GM19467 (cell line): ENCODE results near the gene SYNGR2.
"Not testable (repeated sequence)": the region's sequence is repeated elsewhere in the genome, so short reads cannot be mapped to it uniquely, and the experiment has no call there.

Experiments used
- ATAC-seq: cut with Tn5 transposase; IDR thresholded peaks from one replicate; pipeline ENCODE4 v1.9.1; 2021; ENCODE audit warnings: mild to moderate bottlenecking, moderate library complexity; ENCODE audit not compliant: unreplicated experiment

SYNGR2 gene

DNA sequence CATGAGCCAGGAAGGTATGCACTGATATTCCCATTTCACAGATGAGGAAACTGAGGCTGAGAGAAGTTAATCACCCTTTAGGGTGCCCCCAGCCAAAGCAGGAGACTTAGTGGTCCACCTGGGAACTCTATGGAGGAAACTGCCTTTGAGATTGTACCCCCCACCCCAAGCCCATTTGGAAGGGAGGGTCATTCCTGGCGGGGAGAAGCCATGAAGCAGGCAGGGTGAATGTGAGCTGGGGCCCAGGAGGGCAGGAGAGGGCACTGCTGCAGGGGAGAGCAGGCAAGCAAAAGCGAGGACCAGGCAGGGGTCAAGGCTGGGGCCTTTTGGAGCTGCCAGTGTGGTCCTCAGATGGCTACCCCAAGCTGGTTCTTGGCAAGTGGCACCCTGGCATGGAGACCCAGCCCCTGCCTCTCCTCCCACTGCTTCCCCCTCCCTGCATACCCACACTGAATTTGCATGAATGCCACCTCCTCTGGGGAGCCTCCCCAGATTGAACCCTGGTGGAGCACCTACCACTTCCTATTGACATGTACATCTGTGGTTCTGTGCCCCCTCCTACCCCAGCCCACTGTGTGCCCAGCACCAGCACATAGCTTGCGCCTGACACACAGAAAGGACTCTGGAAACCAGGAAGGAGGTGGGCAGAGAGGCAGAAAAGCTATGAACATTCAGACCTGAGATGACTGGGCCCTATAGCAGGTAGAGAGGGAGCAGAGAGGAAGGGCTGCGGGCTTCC lies 38.9 kb upstream of the SYNGR2 start:
- ATAC-seq, result no peak

DNA sequence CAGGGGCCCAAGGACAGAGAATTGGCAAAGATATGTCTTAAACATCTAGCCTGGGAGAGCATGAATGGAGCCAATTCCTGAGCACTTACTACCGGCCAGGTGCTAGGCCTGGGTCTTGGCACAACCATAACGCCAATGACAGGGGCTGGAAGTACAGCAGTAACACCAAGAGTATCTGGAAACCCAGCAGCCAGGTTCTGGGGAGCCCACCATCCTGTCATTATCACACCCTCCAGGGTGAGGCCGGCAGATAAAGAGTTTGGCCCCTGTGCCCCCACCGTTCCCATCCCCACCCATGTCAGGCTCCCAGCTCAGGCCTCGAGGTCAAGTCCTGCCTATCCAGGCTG lies 38.3 kb upstream of the SYNGR2 start:
- ATAC-seq, result no peak

DNA sequence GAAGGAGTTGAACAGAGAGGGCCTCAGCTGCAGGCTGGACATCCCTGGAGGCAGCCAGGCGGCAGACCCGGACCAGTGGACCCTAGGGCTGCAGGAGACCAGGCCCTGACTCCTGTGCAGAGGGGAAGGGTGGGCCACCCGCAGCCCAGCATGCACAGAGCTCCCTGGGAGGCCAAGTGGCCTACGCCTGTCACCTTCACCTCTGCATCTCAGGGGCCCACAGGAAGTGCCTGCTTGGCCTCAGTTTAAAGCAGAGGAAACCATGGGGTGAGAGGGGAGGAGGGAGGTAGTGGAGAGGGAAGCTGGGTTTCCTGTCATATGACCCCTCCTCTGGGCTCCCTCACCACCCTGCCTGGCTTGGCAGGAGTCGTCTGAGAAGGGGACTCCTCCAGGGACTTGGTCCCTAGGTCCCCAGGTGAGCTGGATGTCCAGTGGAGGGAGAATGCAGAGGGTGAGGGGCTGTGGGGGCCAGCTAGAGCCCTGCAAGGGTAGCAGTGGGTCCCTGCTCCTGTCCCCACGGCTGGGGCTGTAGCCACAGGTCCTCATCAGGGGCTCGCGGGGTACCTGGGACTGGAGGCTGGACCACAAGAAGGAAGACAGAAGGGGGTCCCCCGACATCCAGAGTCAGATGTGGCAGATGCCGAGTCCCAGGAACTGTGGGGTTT lies 37.8 kb upstream of the SYNGR2 start, which contains the start of gene TMC8:
Gene TMC8, plus strand, starts transcription at position 335 of the 665 bp plus-strand sequence. CDS start 818 bp downstream, outside the sequence.
- ATAC-seq, result no peak

DNA sequence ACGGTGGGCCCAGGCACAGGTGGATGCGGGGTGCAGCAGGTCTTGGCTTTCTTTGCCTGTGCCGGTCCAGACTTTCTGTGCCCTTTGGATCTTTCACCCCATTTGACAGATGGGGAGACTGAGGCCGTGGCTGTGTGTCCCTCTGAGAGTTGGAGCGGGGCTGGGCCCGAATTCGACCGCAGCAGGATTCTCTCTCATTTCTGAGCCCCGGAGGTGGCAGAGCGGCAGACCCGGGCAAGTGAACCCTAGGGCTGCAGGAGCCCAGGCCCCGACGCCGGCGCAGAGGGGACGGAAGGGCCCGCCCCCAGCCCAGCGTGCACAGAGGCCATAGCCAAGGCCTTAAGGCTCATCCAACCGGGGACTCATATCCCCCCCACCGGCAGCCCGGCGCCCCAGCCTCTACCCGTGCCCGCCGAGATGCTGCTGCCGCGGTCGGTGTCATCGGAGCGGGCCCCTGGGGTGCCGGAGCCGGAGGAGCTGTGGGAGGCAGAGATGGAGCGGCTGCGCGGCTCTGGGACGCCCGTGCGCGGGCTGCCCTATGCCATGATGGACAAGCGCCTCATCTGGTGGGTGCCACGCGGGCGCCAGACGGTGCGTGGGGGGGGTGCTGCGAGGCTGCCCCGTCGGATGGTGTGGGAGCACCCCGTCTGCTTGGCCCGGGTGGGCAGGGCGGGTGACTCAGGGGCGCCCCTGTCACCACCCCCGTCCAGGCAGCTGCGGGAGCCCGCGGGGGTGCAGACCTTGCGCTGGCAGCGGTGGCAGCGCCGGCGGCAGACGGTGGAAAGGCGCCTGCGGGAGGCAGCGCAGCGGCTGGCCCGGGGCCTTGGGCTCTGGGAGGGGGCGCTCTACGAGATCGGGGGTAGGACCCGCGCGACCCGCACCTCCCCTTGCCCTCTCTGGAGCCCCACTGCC lies 37.0 kb upstream of the SYNGR2 start:
- no peak for ATAC-seq

DNA sequence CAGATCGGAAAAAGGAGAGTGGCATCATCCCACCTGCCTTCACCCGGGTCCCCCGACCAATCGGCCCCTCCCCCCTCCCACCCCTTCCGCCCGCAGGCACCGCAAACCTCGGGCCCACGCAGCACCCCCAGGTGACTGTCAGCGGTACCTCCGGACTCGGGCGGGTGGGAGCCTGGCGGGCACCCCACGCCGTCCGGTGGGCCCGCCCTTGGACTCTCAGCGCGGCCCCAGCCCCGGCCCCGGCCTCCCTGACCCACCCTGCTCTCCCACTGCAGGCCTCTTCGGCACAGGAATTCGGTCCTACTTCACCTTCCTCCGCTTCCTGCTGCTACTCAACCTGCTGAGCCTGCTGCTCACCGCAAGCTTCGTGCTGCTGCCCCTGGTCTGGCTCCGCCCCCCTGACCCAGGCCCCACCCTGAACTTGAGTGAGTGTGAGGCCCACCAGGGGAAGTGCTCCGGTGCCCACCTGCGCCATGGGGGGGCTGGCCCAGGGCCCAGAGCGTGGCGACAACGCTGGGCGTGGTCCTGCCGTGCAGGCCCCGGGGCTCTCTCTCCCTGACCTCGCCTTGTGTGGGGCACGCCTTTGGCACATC lies 36.2 kb upstream of the SYNGR2 start:
- ATAC-seq, result no peak

DNA sequence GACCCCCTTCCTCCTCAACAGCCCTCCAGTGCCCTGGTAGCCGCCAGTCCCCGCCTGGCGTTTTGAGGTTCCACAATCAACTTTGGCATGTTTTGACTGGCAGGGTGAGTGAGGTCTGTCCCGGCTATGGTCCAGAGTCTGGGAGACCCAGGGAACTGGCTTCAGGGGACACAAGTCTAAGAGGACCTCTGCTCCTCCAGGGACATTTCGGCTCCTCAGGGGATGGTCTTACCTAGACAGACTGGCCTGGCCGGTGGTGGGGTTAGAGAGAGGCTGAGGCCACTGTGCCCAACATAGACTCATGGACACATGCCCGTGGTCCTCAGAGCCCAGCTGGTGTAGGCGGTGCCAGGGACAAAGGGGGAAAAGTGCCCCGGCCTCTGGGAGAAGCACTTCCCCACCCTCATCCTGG lies 35.6 kb upstream of the SYNGR2 start:
- ATAC-seq, result no peak

DNA sequence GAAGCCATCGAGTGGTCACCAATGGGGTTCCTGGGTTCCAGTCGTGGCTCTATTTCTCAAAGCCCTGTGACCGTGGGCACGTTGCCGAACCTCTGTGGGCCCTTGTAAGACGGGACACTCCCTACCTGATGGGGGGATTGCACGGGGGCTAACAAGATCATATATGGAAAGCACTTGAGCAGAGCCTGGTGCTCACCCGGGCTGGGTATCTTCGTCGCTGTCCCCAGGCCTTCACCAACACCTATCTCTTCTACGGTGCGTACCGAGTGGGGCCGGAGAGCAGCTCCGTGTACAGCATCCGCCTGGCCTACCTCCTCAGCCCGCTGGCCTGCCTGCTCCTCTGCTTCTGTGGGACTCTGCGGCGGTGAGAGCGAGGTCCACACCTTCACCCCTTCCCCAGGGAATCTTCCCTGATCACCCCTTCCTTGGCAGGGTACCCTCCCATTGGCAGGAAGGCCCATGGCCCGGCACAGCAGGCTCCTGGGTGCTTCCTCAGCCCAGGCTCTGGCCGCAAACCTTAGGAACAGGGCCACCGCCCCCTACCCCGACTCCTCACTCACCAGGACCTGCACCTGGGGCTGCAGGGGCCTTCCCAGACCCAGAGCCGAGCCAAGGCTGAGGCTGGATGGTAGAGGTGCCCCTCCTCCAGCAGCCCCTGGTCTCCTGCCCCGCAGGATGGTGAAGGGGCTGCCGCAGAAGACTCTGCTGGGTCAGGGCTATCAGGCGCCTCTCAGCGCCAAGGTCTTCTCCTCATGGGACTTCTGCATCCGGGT lies 35.0 kb upstream of the SYNGR2 start:
- ATAC-seq, result no peak

DNA sequence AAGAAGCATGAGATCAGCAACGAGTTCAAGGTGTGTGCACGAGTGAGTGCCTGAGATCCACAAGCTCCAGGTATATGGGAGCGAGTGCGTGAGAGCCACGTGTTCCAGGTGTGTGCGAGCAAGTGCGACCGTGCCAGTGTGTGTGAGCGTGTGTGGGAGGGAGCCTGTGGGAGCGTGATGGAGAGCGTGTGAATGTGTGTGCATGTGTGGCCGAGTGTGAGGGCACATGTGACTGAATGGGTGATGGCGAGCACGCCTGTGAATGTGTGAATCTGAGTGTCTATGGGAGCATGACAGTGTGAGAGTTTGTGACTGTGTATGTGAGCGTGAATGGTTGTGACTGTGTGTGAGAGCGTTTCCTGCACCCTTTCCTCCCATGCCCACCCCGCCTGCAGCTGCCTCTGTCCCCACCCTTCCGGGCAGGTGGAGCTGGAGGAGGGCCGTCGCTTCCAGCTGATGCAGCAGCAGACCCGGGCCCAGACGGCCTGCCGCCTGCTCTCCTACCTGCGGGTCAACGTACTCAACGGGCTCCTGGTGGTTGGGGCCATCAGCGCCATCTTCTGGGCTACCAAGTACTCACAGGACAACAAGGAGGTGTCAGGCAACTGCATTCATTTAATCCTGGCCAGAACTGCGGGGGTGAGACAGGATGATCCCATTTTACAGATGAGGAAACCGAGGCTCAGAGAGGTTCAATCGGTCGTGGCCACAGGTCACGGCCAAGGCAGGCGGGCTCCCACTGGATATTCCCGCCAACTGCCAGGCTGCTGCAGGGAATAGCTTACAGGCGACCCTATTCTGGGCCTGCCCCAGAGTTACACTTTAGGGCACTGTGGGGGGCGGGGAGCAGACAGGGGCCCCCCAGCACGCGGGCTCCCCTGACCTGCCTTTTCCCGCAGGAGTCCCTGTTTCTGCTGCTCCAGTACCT lies 34.1 kb upstream of the SYNGR2 start:
- ATAC-seq, result no peak

DNA sequence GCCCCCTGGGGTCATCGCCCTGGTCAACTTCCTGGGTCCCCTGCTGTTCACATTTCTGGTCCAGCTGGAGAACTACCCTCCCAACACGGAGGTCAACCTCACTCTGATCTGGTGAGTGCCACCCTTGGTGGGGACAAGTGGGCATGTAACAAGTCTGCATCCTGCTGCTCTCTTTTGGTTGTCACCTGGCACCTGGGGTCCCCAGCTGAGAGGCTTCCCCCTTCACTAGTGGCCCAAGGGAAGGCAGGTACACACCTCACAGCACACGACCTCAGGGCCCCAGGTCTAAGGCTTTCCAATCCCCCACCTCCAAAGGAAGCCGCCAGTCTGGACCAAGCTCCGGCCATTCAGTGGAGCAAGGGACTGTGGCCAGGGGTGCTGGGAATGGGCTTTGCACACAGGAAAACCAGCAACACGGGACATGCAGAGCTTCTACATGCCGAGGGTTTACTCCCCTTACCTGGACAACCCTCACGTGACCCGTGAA lies 33.4 kb upstream of the SYNGR2 start:
- ATAC-seq, result no peak

DNA sequence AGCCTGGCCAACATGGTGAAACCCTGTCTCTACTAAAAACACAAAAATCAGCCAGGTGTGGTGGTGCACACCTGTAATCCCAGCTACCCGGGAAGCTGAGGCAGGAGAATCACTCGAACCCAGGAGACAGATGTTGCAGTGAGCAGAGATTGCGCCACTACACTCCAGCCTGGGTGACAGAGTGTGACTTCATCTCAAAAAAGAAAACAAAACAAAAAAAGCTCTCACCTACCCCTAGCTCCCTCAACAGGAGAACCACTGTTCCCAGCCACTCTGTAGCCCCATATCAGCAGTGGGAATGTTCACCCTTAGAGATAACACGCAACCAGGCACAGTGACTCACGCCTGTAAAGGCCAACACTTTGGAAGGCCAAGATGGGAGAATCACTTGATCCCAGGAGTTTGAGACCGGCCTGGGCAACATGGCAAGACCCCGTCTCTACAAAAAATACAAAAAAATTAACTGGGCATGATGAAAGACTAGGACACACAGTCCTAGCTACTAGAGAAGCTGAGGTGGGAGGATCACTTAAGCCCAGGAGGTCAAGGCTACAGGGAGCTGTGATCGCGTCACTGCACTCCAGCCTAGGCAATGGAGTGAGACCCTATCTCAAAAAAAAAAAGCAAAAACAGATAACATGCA lies 32.4 kb upstream of the SYNGR2 start:
- ATAC-seq, result no peak

DNA sequence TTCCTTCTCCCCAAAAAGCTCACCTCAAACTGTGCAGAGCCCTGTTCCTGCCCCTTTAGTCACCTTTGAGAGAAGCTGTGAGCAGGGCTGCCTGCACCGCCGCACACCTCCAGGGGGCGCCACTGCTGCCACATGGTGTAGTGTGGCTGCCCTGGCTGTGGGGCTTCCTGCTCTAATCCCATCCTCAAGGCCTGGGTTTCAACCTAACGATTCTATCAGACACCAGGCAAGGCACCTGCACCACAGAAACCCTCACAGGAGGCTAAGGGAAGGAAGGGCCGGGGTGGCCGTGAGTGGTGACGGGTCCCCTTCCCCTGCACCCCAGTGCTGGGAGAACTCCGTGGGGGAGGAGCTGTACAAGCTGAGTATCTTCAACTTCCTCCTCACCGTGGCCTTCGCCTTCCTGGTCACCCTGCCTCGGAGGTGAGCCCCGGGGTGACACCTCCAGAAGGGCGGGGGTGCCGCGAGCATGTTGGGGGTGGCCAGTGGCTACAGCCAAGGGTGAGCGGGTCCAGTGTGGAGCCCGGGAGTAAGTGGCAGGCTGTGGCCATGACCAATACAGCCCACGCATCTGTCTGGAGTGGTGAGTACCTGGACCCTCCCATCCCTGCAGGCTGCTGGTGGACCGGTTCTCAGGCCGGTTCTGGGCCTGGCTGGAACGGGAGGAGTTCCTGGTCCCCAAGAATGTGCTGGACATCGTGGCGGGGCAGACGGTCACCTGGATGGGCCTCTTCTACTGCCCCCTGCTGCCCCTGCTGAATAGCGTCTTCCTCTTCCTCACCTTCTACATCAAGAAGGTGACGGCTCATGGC lies 30.8 kb upstream of the SYNGR2 start:
- ATAC-seq, result no peak

DNA sequence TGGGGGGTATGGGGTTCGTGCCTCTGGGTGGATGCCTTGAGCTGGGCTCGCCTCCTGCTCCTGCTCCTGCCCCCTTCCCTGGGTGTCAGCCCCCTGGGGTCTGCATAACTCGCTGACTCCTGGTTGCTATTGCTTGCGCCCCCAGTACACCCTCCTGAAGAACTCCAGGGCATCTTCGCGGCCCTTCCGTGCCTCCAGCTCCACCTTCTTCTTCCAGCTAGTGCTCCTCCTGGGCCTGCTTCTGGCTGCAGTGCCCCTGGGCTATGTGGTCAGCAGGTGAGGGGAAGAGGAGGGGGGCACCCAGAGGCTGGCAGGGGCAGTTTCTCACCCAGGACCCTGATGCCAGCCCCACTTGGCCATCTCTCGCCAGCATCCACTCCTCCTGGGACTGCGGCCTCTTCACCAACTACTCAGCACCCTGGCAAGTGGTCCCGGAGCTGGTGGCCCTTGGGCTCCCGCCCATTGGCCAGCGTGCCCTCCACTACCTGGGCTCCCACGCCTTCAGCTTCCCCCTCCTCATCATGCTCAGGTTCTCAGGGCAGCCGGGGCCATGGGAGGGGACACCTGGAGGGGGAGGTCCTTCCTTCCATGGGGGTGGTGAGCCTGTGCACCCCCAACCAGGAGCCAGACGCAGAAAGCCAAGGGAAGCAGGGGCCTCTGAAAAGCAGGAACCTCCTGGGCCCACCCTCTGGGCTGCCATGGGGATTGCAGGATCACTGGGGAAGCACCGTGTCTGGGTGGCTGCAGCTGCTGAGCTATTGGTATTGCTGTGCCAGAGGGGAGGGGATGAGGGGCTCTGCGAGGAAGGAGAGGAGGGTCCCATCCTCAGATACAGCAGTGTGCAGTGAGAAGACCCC lies 29.9 kb upstream of the SYNGR2 start:
- ATAC-seq, result no peak

DNA sequence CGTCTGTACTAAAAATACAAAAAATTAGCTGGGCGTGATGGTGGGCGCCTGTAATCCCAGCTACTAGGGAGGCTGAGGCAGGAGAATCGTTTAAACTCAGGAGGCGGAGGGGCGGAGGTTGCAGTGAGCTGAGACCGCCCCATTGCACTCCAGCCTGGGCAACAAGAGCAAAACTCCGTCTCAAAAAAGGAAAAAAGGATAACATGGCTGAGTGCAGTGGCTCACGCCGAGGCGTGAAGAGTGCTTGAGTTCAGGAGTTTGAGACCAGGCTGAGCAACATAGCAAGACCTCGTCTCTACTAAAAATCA lies 28.6 kb upstream of the SYNGR2 start:
- not testable (repeated sequence) for ATAC-seq

DNA sequence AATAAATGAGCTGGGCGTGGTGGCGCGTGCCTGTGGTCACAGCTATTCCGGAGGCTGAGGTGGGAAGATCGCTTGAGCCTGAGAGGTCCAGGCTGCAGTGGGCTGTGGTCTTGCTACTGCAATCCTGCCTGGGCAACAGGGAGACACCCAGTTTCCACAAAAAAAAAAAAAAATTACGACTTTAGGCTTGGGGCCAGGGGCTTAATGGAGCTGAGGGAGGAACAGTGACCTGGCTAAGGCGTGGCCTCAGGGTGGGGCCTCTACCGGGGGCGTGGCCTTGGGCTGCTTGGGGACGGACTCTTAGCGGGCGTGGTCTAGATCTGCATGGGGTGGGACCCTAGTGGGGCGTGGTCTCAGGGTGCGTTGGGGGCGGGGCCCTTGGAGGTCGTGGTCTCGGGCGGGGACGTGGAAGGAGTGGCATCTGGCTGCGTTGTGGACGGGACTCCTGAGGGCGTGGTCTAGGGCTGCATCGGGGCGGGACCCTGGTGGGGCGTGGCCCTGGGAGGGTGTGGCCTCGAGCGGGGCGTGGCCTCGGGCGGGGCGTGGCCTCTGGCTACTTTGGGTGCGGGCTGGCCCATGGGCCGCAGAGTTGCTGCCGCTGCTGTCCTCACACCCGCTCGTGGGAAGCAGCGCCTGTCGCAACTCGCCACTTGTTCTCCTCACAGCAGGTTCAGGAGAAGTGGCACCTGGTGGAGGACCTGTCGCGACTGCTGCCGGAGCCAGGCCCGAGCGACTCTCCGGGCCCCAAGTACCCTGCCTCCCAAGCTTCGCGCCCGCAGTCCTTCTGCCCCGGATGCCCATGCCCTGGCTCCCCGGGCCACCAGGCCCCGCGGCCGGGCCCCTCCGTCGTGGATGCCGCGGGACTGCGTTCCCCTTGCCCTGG lies 28.0 kb upstream of the SYNGR2 start:
- ATAC-seq, result peak; percentile 65

DNA sequence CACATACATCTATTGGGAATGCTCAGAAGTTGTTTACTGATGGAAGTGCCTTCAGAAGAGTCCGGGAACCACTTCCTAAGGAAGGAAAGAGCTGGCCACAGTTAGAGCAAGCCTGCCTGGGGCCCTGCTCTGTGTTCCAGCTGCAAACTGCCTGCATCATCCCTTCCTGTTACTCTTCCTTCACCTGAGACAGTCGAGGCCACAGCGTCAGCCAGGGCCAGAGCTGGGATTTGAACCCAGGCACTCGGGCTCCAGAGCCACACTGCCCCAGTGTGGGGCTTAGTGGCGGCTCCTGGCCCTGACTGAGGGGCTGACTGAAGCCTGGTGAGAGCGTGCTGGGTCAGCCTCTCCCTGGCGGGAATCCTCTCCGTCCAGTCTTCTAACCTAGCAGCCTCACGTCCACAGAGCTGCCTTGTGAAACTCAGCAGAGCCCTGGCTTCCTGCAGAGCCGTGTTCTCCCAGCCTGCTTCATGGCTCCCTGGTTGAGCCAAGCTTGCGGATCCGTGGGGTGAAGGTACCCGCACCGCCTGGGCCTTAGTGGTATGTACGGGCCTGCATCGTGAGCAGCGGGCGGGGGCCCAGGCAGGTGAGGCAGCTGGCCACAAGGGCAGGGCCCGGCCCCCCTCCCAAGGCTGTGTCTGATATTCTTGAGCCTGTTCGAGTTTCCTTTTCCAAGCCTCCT lies 26.8 kb upstream of the SYNGR2 start:
- no peak for ATAC-seq
